Midbrain (tissue), 1 donor: ENCODE results near the gene MTHFS.

Experiments
- DNase-seq: peaks from one replicate; lab custom pipeline; 2025; lab: John Stamatoyannopoulos, UW

Gene MTHFS

DNA sequence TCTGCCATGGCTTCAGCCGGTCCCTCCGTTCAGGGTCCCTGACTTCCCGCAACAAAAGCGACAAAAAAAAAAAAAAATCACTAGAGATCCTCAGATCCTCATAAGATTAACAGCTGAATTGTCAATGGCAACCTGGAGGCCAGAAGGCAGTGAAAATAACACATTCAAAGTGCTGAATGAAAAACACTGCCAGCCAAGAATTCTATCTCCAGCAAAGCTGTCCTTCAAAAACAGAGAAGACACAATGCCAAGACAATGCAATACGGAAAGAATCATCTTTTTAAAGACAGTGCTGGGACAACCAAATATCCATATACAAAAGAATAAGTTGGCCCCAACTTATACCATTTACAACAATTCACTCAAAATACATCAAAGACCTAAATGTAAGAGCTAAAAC is 21.6 kb downstream of the MTHFS start:
- no peak for DNase-seq

DNA sequence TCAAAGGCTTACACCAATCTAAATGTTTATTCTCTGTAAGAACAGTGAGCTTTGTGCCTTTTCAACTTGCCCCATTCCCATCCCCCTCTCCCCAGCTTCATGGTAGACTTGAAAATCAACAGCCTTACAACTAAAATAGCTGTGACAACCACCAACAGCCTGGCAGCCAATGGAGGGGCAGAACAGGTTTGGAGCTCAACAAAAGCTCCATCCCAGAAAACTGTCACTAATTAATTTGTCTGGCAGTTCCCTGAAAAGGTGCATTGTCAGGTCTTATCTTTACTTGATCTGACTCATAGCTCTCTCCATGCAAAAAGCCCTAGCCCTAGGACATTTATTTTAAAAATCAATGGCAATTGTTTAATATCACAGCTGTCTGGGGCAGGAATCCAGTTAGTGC is 22.6 kb downstream of the MTHFS start:
- no peak for DNase-seq

DNA sequence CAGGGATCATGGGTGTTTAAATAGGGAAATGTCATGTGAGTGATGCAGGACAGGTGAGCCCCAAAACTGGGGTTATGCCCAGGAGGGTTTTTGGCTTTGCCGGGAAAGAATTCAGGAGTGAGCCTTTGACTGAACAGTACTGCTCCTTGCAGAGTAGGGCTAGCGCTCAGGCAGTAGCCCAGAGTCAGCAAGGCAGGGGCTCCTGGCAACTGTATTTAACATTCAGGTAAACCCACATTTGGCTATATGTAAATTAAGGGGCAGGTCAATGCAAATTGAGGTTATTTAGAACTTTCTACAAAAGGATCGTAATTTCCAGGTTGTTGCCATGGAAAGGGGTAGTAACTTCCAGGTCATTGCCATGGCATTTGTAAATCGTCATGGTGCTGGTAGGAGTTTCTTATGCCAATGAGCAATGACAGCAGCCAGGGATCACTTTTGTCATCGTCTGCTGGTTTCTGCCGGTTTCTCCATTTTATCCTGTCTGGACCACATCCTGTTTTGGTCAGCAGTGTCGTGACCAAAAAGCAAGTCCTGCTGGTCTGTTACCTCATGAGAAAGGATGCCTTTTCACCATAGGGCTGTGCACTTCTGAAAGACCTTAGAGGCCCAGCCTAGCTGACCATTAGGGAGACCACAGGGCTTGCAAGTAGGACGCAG is 24.3 kb downstream of the MTHFS start:
- no peak for DNase-seq

DNA sequence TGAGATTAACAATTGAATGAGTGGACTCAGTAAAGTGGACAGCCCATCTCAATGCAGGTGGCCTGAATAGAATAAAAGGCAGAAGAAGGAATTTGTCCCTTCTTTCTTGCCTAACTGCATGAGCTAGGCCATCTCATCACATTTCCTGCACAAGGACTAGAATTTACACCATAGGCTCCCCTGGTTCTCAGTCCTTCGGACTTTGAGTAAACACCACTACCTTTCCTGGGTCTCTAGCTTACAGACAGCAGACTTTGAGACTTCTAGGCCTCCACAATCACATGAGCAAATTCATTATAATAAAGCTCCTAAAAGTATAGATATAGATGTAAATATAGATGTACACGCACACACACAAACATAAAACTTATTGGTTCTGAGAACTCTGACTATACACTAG is 28.3 kb downstream of the MTHFS start:
- DNase-seq, result no peak

DNA sequence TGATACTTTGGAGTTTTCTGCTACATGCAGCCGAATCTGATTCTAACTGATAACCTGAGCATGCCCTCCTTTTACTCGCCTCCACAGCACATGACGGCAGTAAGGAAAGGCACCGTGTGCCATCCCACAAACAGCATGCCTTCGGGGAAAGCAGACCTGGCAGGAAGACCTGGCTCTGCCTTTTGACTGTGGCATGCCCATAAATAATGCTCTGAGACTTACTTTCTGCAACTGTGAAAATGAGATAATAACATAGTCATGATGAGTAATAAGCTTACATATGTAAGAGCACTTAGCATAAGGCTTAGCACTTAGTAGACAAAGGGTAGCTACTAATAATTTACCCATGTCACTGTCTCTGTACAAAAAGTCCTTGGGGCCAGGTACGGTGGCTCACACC is 32.9 kb downstream of the MTHFS start:
- no peak for DNase-seq

DNA sequence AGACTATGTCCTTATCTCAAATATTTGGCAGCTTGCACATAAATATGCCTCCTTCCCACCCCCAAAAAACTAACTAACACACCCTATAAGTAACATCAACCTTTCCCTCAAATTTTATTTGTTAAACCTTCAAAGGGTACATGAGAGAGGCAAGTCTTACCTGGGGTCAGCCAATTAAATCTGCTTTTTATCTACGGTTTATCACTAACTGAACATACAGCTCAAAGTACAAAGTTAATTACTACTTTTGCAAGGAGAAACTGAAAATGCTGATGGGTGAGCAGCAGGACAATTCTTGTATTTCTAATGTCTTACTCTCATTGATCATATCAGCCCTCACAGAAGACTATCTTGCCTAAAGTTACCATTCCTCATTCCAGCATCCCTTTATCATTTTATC is 34.6 kb downstream of the MTHFS start:
- no peak for DNase-seq

DNA sequence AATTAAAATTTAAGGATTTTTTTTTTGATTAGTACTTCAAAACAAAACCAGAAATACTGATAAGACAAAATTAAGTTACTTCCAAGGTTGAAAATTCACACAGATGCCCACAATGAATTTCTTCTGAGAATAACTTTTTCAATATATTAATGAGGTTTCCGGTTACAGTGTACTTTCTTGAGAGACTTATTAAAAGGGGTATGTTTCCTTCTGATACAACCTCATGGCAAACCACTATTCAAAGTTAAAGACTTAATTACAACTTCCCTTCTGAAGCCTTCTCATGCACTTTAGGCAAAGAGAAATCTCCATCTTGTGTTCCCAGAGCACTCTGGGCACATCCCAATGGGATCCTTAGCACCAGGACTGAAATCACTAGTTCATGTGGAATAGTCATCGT is 36.2 kb downstream of the MTHFS start:
- DNase-seq, result no peak

DNA sequence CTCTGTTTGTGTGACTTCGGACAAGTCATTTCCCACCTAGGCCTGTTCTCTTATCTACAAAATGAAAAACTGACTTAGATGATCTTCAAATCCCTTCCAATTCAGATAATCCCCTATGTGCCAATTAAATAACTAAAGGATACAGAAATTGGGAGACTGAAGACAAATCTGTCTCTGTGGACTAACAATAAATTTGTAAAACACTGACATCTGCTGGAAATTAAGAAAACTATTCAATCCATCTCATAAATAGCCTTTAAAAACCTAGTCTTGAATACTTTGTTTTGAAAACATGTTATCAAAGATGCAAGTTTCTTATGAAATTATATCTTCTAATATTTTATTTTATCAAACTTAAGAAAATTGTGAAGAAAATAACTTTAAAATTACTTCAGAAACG is 38.3 kb downstream of the MTHFS start:
- no peak for DNase-seq

DNA sequence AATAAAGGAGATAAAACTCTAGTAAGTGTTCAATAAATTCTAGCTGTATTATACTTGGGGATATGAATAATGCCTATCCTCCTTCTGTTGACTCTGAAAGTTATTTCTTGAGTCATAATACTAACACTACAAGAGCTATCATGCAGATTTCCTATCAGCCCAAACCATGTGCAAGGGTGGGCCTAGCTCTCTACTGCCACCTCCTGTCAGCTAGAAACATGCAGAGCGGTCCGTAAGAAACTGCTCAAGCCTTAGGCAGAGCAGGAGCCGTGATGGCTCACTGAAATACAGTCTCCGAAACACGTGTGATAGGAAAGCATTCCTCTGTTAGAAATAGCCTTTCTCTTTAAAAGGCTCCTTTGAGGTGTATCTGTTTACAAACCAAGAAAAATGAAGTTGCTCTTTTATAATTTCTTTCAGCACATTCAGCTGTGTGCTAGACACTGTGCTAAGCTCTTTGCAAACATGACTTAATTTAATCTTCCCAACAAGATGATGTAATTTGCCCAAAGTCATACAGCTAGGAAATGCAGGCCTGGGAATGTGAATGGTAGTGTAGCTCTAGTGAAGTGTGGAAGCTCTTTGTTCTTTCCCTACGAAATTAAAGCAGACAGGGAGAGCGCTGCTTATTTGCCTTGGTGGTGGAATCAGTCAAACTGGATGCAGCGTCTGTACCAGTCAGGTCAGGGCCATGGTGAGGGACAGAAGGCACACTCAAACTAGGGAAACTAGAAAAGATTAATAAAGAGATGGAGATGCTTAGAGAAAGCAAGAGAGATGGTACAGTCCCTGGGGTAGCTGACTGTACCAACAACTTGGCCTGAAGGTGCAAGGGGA is 43.1 kb downstream of the MTHFS start:
- peak; percentile 85 for DNase-seq

DNA sequence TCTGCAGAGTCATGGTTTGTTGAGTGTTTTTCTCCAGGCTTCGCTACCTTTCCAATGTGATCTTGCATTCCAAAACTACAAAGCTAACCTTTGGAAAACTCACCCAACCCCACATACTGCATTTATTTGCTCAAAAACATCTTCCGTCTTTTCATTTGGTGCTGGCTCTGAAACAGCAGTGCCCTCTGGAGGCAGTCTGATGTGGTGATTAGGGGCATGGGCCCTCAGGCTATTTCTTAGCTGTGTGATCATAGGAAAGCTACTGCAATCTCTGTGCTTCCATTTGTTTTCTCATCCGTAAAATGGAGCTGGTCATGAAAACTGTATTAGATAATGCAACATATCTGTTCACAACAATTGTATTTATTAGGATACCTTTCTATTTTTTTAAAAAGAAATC is 47.0 kb downstream of the MTHFS start:
- DNase-seq, result peak; percentile 28

DNA sequence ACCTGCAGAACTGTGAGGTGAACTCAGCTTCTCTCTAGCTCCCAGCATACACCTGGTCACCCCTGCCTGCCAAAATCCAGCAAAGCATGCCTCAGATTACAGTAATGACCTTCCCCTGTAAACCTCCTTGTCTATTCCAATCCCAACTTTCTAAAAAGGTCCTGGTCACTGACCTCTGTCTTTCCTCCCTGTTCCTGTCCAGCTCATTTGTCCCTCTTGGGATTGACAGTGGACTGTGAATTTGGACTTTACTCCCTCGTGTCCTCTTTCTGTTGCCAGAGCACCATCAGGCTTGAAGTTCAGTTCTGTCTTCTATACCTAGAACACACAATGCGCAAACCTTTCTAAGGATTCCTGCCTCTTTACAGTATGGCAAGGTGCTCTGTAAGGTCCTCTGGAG is 50.3 kb downstream of the MTHFS start:
- DNase-seq, result no peak

DNA sequence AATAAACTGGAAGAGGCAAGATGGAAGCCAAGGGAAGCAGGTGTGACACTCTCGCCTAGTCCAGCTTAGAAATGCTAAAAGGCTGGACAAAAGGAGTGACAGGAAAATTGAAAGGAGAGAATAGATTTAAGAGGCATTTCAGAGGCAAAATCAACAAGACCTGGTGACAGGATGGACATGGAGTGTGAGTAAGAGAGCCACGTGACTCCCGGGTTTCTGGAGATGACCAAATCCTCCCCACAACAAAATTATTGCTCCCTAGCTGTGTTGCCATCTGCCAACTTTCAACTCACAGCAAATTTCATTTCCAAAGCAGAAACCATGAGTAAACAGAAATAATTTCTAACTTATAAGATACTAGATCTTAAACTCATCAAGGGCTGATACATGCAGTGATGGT is 52.6 kb downstream of the MTHFS start:
- no peak for DNase-seq

DNA sequence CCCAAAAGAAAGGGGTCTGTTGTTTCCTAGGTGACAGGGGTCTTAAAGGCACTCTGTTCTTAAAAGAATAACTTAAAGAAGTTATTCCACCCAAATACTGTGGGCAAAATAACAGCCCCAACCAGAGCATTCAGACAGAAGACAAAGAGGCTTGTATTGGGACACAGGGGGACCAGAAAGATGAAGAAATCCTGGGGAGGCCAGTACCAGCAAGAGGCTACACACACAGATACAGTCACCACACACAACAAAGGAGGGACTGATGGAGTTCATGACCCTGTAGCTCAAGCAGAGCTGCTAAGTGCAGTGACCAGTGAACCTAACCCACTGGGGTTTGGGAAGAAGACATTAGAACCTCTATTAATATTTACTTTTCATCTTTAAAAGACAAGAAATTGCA is 59.0 kb downstream of the MTHFS start:
- no peak for DNase-seq

DNA sequence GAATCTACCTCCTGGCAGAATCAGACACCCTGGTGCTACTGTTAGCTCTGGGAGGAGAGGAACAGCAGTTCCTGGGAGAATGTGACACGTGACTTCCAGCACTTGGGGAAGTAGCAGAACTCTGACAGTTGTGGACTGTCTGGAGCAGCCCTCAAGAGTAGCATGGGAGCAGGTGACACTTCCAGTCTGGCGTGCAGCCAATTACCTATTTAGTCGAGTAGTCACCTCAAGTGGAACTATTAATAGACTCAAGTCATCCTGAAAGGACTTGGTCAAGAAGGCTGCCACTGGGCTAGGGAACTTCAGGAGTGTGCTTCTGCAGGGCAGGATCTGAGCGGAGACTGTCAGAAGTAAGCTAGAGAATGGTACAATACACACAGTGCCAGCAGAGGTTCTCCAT is 62.3 kb downstream of the MTHFS start:
- no peak for DNase-seq

DNA sequence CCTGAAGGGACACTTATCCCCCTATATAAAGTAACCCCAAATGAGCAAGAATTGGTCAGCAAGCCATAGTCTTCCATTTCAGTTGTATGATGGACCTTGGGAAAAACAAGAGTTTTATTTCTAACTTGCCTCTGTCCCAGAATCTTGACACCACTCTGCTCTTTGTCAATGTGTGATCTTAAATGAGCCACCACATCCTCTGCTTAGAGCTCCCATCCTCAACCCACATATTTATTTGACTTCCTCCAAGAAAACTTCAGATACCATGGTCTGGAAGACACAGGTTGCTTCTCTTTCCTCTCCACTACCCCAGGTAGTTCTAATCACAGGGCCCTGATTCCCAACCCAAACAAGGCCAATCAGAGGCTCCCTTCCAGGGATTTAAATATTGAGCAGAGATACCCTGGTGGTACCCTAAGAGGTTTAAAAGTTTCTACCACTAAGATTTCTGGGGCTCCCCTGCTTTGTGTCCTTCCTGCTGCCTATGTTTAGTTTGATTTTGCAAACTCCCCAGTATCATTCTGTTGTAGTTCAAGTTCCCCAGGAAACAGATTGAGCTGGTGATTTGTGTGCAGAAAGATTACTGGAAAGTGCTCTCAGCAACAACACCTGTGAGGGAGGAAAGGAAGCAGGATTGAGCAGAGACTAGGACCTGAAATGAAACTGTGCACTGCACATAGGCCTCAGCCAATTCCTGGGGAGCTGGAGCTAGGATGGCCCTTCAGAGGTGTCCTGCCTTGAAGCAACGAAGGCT is 64.3 kb downstream of the MTHFS start:
- no peak for DNase-seq

DNA sequence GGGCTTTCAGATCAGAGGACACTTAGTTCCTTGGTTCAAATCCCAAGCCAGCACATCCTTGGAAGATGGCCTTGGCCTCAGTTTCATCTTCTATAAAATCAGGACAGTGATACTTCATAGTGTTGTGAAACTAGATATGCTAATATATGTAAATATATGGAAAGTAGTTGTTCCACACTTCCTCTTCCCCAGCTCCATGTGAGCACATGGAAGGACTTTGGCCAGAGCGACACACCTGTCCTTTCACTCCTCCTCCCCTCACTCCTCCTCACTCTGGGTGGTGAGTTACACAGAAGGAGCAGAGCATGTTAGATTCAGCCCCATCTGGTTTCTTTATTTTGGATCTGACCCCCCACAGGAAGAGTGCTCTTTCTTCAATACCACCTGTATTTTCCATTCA is 65.2 kb downstream of the MTHFS start:
- DNase-seq, result no peak

DNA sequence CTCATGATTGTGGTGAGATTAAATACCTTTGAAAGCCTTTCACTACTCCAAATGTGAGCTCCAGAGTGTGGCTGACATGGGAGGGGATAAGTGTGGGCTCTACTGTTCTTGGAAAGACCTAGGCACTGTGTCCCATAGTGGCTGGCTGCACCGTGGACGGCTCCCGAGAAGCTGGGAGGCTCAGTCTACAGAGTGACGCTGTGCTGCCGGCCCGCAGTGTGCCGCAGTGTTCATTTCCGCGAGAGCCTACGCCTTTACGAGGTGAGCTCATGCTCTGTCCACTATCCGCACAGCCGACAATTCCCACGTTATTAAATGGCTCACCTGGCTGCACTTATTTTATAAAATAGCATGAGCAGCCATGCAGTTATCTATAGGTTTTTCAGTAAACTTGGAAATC is 66.9 kb downstream of the MTHFS start:
- DNase-seq, result no peak

DNA sequence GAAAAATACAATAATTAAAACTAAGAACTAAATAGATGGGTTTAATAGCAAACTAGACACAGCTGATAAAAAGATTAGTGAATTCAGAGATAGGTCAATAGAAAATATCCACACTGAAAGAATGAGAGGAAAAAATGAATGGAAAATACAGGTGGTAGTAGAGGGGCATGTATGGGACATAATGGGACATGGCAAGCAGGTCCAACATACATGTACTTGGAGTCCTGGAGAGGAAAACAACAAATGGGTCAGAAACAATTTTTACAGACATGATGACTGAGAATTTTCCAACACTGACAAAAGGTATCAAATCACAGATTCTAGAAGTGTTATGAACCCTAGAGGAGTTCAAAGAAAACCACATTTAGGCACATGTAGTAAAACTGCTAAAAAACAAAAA is 68.4 kb downstream of the MTHFS start:
- DNase-seq, result no peak

DNA sequence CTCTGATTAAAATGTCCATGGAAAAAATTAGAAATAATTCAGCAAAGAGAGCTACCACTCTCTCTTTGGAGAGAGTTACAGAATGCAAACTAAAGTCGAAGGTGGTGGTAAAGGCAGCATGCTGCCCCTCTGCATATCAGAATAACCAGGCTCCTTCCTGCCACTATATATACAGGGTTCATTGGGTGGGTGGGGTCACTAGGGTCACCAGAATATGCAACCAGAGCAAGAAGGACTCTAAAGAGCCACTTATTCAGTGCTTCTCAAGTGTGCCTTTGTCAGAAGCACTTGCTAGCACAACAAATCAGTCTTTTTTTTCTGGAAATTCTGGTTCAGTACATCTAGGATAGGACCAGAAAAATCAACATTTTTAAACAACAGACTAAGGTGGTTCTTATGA is 70.0 kb downstream of the MTHFS start:
- DNase-seq, result no peak

DNA sequence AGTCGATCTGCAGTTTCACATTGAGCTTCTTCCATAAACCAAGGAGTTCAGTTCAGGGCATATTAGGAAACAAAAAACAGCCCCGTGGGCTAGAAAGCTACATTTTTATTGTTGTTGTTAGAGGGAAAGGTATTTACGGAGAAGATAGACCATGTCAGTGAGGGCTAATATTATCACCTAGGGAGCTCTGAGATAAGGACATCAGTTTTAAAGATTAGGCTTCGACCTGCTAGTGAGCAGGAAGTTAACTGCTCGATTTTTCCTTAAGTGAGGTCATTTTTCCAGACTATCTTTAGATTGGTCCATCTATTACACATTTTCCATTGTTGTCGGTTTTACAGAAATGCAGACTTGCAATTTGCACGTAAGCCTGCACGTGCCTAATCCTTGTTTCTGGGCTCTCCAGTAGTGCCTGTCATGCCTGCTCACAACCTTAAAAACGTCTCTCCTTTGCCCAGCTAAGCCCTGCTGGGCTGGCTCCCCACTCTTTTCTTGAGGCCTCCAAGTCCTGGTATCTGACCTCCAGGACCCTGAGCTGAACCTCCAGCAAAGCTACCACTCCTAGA is 72.6 kb downstream of the MTHFS start:
- no peak for DNase-seq

DNA sequence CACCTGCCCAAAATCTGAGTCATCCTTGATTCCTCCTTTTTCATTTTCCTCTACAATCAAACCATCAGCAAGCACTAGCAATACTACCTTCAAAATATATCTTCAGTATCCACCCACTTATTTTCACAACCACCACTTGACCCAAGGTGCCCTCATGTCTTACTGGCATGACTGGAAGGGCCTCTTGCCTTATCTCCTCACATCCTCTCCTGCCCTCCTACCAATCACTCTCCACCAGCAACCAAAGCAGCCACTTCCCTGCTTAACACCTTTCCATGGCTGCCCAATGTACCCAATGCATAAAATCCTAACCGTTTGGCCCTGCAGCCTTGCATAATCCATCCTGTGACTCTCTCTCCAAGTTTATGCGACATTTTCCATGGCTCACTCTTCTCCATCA is 76.0 kb downstream of the MTHFS start:
- DNase-seq, result no peak

DNA sequence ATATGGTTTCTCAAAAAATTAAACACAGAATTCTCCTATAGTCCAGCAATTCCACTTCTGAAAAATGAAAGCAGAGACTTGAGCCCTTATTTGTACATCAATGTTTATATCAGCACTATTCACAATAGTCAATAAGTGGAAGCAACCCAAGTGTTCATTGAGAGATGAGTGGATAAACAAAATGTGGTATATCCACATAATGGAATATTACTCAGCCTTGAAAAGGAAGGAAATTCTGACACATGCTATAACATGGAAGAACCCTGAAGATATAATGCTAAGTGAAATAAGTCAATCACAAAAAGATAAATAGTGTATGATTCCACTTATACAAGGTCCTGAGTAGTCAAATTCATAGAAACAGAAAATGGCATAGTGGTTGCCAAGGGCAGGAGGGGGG is 76.6 kb downstream of the MTHFS start:
- DNase-seq, result no peak

DNA sequence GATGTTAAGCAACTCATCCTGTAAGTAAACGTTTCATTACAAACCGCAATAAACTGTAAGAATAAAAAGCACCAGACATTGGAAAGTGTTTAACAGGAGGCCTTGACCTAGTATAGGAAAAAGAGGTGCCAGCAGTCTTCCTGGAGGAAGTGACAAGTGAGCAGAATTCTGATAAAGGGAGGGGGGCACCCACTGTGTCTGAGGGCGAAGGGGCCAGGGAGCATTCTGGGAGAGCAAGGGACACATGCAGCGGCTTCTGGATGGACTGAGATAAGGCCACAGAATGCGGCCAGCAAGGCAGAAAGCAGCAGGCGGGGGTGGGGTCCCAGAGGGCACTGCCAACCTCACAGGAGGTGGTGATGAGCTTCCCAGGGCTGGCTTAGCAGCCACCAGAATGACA is 80.2 kb downstream of the MTHFS start:
- DNase-seq, result no peak
